ENCODE results near the gene SCN10A.

The SCN10A gene

DNA sequence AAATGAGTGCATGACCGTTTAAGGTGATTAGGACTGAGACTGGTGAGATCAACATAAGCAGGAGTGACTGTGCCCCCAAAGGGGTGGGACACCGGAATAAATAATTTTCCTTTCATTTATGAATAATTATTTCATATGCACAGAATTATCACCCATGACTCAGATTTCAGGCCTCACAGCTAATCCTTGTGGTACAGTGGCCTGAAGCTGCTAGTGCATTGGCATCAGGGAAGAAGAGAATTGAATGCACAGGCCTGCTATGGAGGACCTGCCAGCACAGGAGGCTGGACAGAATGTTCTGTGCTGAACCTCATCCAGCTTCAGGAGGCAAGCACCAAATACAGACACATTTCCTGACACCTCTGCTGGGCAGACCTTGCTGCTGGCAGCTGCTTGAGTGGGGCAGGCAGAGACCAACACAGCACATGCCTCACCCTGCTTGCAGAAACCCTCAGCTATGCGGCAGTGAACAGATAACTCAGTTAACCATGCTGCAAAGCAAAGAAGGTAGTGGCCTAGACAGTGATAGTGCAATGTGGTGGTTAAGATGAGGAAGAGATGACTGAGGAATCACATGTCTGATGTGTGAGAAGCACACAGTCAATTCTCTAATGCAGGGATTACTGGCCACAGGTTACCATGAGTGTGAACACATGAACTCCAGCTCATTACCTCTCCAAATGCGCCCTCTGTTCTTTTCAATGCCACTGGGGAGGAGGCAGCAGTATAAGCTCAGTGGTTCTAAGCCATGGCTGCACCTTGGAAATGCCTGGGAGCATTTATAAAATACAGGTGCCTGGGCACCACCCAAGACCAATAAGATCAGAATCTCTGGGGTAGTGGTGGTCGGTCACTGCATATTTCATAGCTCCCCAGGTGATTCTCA, 98.4 kb downstream of the SCN10A start:
- no peak for DNase-seq

DNA sequence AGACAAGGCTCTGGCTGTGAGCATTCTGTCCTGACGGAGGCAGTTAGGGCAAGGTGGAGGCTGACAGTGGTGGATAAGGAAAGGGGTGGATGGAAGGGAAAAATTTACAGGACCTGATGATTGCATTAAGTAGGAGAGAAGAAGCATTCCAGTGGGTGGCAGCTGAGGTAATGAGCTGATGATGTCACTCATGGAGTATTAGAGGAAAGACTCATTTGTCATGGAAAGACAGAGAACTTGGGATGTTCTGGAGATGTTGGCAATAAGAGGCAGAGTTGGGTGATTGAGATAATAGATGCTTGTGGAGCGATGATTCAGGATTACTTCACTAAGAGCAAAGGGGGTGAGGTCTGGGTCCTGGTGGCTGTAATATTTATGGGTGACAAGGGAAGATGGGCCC, 102.9 kb downstream of the SCN10A start:
- DNase-seq = no peak

DNA sequence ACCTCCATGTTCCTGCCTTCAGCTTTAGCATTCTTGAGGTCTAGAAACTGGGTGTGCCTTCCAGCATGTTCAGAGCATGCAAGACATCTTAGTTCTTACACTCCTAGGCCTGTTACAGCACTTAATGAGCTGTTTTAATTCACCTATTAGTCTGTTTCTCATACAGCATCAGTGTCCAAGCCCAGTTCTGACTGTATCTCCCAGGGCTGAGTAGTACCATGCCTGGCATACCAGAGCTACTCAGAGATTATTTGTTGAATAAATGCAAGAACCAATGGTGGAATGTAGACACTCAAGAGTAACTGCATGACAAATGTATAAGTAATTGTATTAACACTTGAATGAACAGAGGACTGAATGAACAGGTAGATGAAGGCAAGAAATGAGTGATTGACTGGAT, 104.7 kb downstream of the SCN10A start:
- DNase-seq = no peak

DNA sequence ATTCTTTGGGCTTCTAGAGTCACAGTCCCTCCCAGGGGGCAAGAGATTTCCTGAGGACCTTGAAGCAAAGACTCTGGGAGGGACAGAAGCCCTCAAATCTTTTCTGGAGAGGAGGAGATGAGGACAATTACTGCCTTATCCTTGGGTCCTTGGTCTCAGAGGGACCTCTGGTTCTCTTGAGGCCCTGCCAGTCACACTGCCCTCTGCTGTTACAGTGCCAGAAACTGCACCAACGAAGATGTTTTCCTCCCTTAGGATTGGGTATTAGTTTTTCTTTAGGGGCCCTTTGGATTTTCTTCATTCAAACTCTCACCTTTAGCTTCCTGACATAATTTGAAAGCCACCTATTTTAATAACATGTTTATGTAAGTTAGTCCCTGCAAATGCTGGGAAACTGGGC, 108.3 kb downstream of the SCN10A start:
- no peak for DNase-seq

DNA sequence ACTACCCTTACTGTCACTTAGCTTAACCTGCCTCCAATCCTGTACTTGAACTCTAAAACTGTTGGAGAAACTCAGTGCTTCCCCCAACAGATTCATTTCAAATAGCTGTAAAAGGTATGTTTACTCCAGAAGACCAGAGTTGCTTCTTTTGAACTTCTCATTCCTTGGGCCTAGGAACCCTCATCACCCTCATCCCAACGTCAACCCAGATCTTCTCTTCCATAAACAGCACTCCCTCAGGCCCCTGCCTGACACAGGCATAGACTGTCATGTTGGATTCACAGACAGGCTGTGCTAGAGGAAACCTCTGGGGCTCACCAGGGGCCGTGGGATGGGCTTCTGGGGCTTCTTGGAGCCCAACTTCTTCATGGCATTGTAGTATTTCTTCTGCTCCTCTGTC, 109.1 kb downstream of the SCN10A start:
- DNase-seq = no peak

DNA sequence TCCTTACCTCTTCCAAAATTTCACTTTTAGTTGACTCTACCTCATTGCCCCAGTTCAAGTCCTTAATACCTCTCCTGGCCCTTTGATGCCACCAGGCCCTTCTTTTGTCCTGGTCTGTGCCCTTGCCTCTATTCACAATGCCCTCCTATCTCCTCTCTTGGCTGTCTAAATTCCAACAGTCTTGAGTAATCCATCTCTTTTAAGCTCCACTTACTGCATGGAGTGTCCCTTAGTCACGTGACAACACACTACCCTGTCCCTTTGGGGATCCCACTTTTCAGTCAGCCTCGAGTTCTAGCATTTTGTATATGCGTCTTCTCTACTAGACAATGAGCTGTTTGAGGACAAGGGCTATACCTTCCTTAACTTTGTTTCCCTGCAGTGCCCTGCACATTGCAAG, 113.8 kb downstream of the SCN10A start:
- DNase-seq = no peak

DNA sequence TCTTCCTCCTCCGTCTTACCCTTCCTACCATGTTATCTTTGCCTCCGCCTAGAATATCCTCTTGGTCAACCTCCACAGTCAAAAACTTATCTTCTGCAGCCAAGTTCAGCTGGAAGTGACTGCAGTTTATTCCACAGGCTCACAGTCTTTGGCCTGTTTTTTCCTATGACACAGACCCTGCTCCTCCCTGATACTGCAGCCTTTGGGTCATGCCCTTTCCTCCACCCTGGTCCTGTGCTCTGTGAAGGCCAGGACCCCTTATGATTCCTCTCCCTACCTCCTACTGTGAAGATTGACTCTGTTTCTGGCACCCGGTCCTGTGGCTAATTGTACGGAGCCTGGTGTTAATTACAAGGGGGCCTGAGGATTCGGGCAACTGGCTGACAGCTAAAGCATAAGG, 117.3 kb downstream of the SCN10A start:
- DNase-seq = no peak

DNA sequence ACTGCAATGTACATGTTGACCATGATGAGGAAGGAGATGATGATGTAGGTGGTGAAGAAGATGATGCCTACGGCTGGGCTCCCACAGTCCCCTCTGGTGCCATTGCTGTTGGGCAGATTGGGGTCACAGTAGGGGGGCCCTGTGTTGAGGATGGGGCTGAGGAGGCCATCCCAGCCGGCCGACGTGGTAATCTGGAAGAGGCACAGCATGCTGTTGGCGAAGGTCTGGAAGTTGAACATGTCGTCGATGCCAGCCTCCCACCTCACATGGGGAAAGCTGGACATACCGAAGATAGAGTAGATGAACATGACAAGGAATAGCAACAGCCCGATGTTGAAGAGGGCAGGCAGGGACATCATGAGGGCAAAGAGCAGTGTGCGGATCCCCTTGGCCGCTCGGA, 118.0 kb downstream of the SCN10A start:
- DNase-seq = no peak

DNA sequence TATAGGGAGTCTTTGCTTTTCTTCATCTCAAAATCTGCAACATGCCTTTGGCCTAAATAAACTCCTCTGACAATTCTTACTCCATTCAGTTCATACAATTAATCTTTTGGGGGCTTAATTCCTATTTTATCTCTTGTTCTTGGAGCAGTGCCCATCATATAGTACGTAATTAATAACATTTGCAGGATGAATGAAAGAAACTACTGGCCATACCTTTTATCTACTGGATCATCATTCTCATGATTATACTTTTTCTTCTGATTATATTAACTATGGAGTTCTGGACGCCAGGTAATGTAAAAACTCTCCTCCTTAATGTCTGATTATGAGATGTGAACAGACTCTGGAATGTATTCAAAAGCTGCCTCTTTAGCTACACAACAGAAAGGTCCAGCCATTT, 120.0 kb downstream of the SCN10A start:
- DNase-seq = no peak

DNA sequence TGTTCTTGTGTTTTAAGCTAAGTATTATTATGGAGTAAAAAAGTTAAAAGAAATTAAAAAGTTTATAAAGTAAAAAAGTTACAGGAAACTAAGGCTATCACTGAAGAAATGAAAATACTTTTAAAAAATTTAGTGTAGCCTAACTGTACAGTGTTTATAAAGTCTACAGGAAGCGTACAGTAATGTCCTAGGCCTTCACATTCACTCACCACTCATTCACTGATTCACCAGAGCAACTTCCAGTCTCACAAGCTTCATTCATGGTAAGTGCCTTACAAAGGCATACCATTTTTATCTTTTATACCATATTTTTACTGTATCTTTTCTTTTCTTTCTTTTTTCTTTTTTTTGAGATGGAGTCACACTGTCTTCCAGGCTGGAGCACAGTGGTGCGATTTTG, 125.8 kb downstream of the SCN10A start:
- DNase-seq = no peak

DNA sequence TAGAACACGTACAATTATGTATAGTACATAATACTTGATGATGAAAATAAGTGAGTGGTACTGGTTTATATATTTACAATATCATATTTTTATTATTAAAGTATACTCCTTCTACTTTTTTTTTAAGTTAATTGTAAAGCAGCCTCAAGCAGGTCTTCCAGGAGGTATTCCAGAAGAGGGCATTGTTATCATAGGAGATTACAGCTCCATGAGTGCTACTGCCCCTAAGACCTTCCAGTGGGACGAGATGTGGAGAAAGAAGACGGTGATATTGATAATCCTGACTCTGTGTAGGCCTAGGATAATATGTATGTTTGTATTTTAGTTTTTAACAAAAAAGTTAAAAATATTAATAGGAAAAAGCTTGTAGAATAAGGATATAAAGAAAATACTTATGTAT, 126.2 kb downstream of the SCN10A start:
- DNase-seq = no peak

DNA sequence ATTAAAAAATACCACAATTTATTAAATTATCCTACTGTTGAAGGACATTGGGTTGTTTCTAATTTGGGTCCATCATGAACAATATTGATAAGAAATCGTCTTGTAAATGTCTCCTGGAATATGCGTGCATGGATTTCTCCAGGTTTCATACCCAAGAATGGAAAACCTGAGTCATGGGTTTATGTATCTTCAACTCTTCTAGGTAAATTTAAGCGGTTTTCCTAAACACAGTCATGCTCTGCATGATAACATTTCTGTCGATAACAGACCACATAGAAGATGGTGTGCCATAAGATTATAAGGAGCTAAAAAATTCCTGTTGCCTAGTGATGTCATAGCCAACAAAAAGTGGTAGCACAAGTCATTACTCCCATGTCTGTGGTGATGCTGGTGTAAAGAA, 126.7 kb downstream of the SCN10A start:
- DNase-seq = no peak

DNA sequence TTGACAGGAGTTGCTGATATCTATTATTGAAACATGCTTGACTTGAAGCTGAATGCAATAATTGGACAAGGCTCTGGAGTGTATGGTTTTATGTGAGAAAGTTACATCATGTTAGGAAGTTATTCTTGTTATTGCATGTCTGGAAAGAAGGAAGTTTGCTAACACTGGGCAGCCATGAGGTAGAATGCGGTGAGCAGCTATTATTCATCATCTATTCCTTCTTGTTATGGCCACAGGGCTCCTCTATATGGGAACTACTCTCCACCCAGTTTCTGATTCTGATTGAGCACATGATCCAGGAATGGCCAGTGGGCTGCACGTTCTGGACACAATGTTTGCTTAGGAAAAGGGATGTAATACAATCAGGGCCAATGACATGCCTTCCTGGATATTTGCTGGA, 128.7 kb downstream of the SCN10A start:
- no peak for DNase-seq

DNA sequence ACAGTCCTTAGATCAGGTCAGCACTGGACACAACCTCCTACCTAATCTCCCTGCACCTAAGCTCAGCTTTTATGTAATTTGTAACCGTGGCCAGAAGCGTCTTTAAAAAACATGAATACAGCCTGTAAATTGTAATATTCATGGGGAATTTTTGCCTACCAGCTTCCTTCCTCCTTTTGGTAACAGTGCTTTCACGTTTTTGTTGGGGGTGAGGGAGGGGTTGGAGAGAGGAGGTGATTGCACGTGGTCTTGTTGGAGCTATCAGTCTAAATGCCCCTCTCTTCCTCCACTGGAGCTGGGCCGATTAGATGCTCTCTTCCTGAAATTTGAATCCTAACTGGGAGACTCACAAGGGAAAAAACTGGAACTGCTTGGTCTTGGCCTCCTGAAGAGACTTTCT, 131.5 kb downstream of the SCN10A start:
- no peak for DNase-seq

DNA sequence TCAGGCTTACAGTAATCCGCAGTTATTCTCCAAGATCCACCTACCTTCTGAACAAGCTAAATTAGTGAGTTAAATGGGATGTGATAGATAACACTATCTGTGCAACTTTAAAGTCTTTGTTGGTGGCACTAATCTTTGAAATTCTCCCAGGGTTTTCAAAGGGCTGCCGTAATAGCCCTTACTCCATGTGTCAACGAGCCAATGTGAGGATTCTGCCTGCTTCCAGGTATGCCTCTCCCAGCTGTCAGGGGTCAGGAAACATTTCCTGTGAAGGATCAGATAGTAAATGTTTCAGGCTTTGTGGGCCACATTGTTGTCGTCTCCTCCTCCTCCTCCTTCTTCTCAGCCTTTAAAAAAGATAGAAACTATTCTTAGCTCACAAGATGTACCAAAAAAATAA, 146.3 kb downstream of the SCN10A start:
- DNase-seq = no peak

DNA sequence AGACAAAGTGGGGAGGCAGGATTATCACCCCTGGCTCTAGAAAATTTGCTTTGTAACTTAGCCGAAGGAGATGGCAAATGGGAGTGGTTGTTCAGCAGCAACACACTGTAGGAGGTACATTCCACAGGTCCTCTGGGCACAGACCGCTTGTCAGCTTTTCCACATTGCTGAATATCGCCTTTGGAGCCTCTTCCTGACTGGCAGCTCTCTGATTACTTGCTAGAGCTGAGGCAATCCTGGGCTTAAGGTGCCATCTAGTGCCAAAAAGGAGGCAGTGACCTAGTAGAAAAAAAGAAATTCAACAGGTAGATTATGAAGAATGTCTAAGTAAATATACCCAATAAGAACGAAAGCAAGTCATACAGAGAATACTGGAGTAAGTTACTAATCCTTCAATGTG, 153.5 kb downstream of the SCN10A start:
- no peak for DNase-seq

DNA sequence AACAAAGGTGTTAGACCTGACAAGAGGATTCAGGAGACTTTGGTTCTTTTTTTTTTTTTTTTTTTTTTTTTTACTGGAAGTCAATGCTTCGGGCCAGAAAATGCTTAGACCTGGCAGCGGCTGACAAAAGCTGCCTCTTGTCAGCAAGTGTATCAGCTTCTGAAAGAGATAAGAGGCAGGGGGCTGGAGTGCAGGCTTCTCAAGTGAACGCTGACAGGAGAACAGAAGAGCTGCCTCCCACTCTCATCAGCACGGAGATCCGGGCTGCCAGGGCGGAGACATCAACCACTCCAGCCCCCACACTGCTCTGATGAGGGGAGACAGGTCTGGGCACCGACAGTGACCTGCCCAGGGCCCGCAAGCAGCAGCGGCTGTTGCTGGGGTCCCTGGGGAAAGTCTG, 157.2 kb downstream of the SCN10A start:
- DNase-seq = no peak

DNA sequence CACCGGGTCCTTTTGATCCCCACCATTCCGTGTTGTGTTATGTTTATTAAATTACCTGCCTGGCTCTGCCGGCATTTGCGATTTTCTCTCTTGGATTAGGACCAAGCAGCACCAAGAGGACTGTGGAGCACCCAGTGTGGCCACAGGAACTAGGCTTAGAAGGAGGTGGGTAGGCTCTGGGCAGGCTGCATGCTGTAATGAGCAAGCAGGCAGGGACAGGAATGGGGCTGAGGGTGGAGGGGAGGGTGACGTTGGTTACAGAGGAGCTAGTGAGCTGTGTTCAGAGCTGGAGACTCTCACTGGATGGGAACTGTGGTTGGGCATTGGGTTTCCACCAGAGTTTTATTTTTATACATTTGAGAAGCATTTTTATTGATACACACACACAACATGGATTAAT, 158.6 kb downstream of the SCN10A start:
- no peak for DNase-seq

DNA sequence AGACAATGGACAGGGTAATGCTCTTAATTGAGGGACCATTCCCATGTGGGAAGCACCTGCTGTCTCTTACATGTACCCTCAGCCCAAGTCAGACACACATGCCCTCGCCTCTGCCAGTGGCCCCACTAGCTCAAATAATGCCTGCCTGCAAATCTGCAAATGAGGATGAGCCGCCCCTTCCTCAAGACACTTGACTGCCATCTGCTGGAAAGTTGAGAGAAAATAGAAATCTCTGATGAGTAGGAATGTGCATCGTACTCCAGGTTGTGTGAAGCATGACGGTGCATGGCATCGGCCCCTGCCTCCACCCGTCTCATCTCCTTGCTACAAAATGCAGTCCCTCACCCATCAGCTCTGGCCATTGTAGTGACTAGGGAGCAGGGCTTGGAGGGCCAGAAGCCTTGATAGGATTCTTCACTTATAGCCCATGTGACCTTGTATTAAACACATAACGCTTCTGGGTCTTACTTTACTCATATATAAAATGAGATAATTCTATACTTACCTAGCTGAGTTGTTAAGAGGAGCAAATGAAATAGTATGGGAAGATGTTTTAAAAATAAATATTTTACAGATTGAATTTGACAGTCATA, 160.2 kb downstream of the SCN10A start:
- DNase-seq = peak in 1 of 2 experiments; percentile 26

DNA sequence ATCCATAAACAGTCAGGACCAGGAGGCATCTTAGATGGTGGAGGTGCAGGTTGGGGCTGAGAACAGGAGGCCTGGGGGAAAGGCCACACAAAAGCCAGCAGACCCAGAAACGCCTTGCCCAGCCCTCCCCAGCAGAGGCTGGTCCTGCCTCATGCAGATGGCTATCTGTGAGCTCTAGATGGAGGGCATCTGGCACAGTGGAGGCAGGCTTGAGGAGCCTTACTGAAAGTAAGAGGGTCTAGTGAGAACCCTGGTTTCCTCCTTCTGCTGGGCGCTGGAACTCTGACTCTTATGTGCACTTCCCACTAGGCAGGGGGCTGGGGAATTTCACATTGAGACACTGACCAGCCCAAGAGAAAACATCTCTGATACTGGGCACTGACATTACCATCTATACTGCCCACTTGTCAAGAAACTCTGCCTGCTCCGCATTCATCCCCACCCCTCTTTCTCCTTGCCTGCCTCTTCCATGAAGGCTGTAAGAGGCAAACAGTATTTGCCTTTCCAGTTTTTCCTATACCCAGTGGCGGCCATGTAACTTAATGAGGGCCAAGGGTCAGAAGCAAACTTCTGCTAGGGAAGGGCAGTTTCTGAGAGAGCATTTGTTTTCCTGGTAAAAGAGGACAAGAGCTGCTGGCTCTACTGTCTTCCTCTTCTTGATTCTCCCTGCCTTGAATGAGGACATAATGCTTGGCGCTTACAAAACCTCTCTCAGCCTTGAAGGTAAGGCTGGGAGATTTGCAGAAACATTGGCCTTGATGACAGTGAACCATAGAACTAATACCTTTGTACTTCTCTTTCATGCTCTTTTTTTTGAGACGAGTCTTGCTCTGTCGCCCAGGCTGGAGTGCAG, 162.1 kb downstream of the SCN10A start:
- DNase-seq = no peak

DNA sequence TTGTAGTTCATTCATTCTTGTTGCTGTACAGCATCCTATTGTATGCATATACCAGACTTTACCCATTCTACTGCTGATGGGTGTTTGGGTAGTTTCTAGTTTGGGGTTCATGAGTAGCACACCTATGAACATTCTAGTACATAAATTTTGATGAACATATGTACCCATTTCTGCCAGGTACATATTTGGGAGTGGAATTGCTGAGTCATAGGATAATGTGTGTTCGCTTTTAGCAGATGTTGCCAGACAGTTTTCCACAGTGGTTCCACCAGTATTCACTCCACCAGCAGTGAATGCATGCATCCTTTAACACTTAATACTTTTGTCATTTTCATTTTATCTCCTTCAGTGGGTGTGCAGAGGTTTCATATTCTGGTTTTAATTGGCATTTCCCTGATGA, 163.1 kb downstream of the SCN10A start:
- no peak for DNase-seq

DNA sequence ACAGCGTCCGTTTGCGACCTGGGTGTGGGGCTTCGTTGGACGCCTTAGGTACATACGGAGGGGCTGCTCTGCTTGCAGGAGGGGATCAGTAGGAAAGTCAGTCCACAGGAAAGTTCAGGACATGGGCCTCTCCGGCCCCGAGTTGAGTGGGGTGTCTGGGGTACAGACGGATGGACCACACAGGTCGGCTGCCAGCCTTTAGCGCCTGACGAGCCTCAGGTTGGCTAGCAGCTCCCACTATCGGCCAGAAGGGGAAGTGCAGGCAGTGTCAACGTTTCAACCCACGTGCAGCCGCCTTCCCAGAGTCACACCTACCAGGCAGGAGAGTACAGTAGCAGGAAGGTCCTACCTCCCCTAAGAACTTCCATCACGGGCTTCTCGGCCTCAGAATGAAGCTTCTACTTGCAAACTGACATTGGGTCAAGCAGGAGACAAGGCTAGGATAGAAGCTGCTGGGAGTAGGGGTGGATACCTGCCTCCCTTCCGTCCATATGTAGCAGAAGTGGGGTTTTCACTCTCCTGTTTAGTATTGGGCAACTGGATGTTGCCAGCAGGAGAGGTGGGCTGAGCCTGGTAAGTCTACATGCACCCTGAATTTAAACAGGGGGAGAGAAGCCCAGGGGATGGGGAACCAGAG, 164.7 kb downstream of the SCN10A start:
- DNase-seq = peak in 1 of 2 experiments; percentile 47

DNA sequence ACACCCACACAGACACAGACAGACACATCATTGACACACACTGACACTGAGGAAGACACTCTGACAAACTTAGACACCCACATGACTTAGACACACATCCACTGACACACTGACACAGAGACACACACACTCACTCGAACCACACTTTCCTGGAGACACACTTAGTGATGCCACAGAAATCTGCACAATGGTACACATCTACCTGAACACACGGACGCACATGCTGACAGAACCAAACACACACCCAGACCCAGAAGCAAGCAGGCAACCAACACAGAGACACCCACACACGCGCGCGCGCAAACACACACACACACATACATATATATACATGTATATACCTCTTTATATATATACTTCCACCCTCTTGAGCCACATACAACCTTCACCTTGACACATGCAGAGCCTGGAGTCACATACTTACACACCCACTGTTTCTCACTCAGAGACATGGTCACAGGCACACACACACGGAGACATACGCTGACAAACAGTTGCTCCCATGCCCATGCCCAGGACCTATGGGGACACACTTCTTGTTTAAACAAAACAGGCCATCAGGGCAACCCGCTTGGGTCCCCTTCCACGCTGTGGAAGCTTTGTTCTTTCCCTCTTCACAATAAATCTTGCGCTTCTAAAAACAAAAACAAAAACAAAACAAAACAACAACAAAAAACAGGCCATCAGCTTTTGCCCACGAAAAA, 165.6 kb downstream of the SCN10A start:
- DNase-seq = no peak
